Mammary epithelial cell (primary cell): ENCODE data around the gene TAB2.

Experiments
- CTCF ChIP-seq, 2 donors: IDR thresholded peaks in 1 of 2; conservative IDR thresholded peaks in 1 of 2; 2 replicates each; pipeline ENCODE4 v1.5.1; 2011 to 2012; ENCODE audit warnings: inconsistent platforms in 2 of 2, low read length in 2 of 2, mild to moderate bottlenecking in 2 of 2, control low read depth in 1 of 2, low read depth in 1 of 2; ENCODE audit not compliant: insufficient read depth in 1 of 2; ENCODE audit errors: extremely low read depth in 1 of 2
- EZH2 ChIP-seq: IDR thresholded peaks from 2 replicates; pipeline ENCODE4 v1.6.1; 2012; ENCODE audit warnings: low read length, inconsistent platforms, borderline replicate concordance

DNA sequence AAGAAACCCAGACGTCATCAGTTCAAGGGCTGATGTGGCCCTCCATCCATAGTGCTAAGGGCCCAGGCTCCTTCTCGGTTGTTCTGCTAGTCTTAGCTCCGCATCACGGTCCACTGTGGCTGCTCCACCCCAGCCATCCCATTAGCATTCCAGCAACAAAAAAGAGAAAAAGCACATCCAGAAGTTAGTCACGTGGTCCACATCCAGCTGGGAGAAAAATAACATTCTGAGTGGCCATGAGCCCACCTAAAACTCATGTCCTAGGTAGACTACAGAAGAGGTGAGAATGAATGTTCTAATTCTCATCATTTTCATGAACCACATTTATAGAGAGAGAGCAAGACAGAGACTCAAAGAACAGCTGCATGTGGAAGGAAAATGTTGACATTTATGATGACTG lies 49.4 kb upstream of the TAB2 start:
- no peak for TF ChIP-seq CTCF (conservative IDR thresholded peaks at IDR 0.05 in 1 of 2, IDR thresholded peaks at IDR 0.05 in 1 of 2; ENCODE audit: extremely low read depth in 1 of 2, insufficient read depth in 1 of 2, low read depth in 1 of 2, low read length in 2 of 2)
- no peak for TF ChIP-seq EZH2
